ENCODE results near the gene FNDC1. TPM values are rescaled to one million over a fixed set of nuclear protein-coding genes. Genes with fewer than 3 reads are reported as not detected.

The FNDC1 gene
- total RNA-seq, 4 donors from 2014 or later, result 2.3 to 6.6 (median 4.6) TPM

DNA sequence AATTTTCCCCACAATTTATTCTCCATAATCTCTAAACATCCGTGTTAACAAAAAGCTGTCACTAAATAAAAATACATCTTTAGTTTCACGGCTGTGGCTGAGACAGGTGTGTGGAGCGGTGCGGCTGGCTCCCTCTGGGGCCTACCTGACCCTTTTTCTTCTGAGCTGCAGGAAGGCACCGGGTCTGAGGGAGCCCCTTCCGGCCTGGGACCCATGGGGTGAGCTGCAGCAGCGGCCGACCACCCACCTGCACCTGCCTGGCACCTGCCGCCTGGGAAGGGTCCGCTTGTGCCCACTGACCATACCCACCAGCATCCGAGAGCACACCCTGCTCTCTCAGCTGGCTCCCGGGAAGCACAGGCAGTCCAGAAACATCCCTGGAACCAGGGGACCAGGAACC, 41.5 kb upstream of the FNDC1 start:
- TF ChIP-seq, protein P1, sequence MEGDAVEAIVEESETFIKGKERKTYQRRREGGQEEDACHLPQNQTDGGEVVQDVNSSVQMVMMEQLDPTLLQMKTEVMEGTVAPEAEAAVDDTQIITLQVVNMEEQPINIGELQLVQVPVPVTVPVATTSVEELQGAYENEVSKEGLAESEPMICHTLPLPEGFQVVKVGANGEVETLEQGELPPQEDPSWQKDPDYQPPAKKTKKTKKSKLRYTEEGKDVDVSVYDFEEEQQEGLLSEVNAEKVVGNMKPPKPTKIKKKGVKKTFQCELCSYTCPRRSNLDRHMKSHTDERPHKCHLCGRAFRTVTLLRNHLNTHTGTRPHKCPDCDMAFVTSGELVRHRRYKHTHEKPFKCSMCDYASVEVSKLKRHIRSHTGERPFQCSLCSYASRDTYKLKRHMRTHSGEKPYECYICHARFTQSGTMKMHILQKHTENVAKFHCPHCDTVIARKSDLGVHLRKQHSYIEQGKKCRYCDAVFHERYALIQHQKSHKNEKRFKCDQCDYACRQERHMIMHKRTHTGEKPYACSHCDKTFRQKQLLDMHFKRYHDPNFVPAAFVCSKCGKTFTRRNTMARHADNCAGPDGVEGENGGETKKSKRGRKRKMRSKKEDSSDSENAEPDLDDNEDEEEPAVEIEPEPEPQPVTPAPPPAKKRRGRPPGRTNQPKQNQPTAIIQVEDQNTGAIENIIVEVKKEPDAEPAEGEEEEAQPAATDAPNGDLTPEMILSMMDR (IDR thresholded peaks at IDR 0.05; ENCODE audit: low read depth), result no peak

DNA sequence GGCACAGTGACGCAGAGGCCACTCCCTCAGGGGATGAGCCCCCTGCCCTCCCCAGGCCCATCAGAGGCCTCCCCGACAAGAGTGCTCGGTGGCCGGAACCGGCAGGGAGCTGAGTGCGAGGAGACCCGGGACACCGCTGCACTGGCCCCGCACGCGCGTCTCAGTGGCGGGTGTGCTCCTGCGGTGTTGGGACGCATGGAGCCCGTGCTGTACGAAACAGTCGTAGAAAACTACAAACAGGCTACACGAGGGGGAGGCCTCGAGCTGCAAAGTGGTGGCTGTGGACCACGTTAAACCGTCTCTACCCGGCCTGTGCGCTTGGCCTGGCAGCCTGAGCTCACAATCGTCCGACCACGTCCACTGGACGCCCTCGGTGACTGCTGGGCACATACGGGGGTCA, 40.2 kb upstream of the FNDC1 start:
- TF ChIP-seq, protein P1 (IDR thresholded peaks at IDR 0.05; ENCODE audit: low read depth), result no peak

DNA sequence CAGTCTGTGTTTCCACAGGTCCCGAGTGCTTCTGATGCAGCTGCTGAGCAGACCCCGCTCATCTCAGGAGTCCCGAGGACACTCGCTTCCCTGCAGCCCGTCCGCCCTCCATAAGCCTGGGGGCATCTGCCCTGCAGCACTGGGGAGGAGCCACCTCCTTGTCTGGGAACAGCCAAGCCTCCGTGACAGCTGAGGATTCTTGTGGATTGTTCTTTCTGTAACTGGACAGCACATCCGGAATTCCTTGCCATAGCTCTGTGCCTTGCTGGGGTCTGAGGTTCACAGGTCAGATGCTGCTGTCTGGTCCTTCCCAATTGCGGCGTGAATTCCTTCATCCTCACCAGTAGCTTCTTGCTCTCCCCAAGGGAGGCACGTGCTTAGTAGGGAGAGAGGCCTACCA, 38.4 kb upstream of the FNDC1 start:
- TF ChIP-seq, protein P1 (IDR thresholded peaks at IDR 0.05; ENCODE audit: low read depth), result no peak

DNA sequence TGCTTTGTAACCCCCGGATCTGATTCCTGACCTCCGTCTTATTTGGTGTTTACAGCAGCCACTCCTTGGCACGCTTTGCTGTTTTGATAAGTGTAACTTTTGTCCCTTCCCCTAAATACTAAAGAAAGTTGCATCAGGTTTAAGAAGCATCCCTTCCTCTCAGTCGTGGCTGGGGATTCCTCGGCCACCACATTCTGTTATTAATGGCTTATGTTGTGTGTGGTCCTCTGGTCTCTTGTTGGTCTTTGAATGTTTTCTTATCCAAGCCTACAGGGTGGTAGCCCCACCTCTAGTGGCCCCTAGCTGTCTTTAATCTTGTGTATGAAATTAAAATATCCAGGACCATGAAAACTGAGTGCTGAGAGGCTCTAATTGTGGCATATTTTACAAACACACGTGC, 37.5 kb upstream of the FNDC1 start:
- TF ChIP-seq, protein P1 (IDR thresholded peaks at IDR 0.05; ENCODE audit: low read depth), result no peak

DNA sequence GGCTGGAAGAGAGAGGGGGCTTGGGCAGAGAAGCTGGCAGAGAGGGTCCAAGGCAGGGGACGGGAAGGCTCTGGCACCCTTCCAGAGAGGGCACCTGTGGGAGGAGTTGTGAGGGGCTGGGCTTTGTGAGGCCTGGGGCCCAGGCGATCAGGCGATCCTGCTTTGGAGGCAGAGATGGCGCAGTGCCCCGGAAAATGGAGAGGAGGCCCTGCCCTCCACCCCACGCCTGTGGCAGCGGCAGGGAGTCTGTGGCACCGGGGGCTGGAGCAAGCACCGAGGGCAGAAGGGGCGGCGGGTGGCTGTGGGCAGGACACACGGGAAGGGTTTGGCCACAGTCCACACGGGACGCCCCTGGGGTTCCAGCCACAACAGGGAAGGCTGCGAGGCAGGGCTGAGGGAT, 36.5 kb upstream of the FNDC1 start:
- TF ChIP-seq, protein P1 (IDR thresholded peaks at IDR 0.05; ENCODE audit: low read depth), result no peak

DNA sequence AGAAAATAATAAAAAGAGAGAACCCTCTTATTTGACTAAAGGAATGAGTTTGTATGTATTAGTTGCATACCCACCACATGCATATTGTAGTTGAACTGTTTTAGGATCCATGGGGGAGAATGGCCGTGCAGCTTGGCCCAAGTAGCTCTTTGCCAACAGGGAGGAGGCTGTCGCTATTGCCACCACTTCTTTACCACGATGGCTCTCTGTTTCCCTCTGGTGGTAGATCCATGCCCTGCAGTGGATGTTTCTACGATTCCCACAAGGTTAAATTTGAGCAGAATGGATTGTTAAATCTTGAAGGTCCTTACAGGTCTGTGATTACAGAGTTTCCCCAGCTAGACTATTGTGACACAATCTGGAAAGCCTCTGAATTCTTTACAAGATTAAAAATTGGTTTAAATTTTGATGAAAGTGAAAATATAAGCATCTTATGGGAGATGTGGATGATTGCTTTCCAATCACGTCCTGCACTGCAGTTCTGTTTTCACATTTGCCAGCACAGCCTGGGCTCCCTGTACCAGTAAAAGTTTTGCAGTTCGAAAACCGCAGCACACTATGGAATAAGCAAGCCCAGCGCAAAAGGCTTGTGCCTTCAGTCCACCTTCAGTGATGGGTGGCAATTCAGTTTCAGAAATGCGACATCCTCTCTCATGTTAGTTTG, 34.4 kb upstream of the FNDC1 start:
- TF ChIP-seq, protein P1 (IDR thresholded peaks at IDR 0.05; ENCODE audit: low read depth), result no peak

DNA sequence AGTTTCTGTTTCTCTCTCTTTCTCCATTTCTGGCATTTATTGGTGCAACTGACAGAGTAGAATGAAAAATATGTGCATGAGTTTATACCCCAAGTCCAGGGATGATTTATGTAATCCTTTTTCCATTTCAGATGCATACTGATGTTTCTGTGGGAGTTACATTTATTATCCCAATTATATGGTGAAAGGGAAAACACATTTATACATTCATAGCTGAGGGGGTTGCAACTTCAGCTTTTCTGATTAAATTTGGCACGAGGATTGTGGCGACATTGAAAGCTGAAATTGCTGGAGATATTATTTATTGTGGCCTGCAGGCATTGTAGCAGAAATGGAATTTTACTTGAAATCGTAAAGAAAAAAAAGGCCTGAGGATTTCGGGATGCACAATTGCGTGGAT, 31.5 kb upstream of the FNDC1 start:
- TF ChIP-seq, protein P1 (IDR thresholded peaks at IDR 0.05; ENCODE audit: low read depth), result no peak

Measured in subcutaneous adipose tissue (tissue), 4 donors.